GM12878 (cell line): Measurements from ENCODE around the gene NRP2.

Source experiments
- CTCF ChIP-seq, 3 experiments: IDR thresholded peaks in 2 of 3; conservative IDR thresholded peaks in 1 of 3; 2 replicates each; pipeline ENCODE4 v1.5.1; 2011; ENCODE audit warnings: low read depth in 3 of 3, low read length in 3 of 3, mild to moderate bottlenecking in 3 of 3, control low read depth in 2 of 3, moderate library complexity in 2 of 3, inconsistent platforms in 1 of 3, mixed read lengths in 1 of 3; ENCODE audit not compliant: control insufficient read depth in 2 of 3, insufficient read depth in 1 of 3; ENCODE audit errors: extremely low read depth in 1 of 3
- EZH2 ChIP-seq: IDR thresholded peaks from 2 replicates; pipeline ENCODE4 v1.6.1; 2012; ENCODE audit warnings: low read depth, mild to moderate bottlenecking, control low read depth, inconsistent platforms, low read length, borderline replicate concordance; ENCODE audit not compliant: control insufficient read depth
- FOXM1 ChIP-seq: IDR thresholded peaks from 2 replicates; pipeline ENCODE4 v1.6.1; 2012; ENCODE audit warnings: low read depth, mild to moderate bottlenecking, inconsistent platforms, low read length, moderate library complexity
- TARDBP ChIP-seq: IDR thresholded peaks from 2 replicates; pipeline ENCODE4 v1.6.1; 2016; ENCODE audit warnings: borderline replicate concordance

- TF ChIP-seq EZH2 (no peak), TARDBP (no peak), FOXM1 (no peak), CTCF (IDR thresholded peaks at IDR 0.05 in 2 of 3, conservative IDR thresholded peaks at IDR 0.05 in 1 of 3; ENCODE audit: control insufficient read depth in 2 of 3, extremely low read depth in 1 of 3, insufficient read depth in 1 of 3, low read depth in 3 of 3, low read length in 3 of 3) (no peak)
These were observed 129.1 kb downstream of the NRP2 start for GRCh38 chr2:205811387-205811786.
